NCI-H774 (cell line): ENCODE data around the gene YWHAB.
"Not testable (repeated sequence)": the region's sequence is repeated elsewhere in the genome, so short reads cannot be mapped to it uniquely, and the experiment has no call there.

Source experiments
- DNase-seq: peaks from one replicate; lab custom pipeline; 2025; lab: John Stamatoyannopoulos, UW

YWHAB gene

DNA sequence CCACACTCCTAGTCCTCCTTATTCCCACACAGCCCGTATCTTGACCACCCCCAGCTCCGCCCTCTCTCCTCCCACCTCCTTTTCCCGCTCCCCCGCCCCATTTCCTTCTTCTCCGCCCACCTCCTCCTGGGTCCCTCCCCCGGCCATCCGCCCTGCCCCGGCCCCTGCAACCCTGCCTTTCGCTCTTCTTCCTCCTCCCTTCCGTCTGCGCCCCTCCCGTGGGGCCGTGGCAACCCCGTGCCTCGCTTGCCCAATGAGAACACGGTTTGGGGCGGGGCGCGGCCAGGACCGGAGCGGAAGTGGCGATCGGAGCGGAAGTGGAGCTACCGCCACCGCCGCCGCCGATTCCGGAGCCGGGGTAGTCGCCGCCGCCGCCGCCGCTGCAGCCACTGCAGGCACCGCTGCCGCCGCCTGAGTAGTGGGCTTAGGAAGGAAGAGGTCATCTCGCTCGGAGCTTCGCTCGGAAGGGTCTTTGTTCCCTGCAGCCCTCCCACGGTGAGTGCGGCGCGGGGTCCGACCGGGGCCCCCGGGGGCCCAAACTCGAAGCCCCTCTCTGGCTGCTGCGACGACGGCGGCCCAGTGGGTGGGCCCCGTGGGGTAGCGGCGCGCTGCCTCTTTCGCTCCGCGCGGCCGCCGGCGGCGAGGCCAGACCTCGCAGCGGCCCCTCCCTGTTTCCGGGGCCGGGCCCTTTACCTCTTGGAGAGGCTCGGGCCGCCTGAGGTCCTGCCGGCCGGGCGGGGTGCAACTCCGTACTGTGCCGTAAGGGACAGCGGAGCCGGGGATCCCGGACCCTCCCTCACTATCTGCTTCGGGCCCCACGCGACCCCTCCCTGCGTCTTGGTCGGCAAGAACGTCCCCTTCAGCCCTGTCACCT, at the start of gene YWHAB:
Gene YWHAB (plus strand): TSS at position 314 of the 874 bp plus-strand sequence. CDS start 15,829 bp downstream, outside the sequence.
- peak; percentile 98 for DNase-seq

DNA sequence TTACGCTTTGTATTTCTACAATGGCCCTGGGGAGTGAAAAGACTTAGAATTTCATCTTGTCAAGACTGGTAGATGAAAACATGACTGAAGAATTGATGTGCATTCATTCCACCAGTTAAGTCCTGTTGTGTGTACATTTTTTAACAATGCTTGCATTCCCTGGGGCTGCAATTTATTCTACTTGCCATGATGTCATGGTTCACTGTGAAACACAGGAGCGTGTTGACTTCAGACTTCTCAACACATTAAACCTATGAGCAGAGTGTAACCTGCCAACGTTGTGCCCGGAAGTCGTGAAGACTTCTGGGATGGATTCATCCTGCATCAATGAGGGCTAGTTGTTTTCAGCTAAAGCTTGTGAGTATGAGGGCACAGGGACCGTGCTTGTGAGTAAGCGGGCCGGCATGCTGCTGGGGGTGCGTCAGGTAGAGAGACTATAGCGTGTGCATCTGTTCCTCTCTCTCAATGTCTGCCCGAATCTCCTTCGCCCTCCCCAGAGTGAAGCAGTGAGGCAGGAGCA, 48.8 kb upstream of the YWHAB start:
- DNase-seq: no peak

DNA sequence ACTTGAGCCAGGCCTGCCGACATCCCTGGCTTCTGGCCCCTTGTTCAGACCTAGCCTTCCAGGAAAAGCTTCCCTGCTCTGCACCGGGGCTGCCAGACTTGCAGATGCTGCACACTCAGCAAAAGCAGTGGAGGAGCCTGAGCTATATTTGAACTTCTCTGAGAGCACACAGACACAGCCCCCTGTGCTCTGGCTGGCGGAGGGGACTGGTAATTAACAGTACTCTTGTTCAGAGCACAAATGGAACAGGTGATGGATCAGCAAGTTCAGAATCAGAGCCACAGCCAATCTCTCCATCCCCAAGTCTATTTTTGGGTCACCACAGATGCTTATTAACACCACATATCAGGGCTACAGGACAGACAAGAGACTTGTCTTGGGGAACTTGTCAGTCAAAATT, 47.6 kb upstream of the YWHAB start:
- no peak for DNase-seq

DNA sequence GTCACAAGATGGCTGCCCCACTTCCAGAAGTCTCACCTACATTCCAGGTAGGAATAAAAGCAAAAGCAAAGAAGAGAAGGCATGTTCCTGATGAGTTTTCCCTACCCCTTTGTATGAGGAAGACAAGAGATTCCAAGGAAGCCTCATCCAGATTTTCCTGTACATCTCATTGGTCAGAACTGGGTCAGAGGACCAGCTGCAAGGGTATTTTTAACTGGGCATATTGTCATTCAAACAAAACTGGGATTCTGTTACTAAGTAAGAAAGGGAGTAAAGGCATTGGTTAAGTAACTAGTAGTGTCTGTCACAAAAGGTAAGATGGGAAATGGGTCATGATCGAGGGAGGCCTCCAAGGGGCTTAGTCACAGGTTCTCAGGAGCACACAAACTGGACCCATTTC, 47.0 kb upstream of the YWHAB start:
- DNase-seq: no peak

DNA sequence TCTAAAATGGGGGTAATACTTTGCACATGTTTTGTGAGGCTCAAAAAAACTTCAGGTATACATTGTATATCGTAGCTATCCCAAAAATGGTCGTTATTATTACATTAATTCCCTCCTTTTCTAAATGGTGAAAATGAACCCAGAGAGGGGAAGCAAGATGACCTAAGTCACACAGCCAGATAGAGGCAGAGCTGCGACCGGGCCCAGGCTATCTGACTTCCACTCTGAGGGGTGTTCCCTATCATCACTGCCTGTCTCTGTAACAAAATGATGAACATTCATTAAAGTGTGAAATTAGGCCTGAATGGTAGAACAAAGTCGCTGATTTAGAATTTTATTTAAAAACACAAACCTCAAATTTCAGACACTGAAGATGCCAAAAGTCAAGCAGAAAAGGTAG, 46.0 kb upstream of the YWHAB start:
- DNase-seq: no peak

DNA sequence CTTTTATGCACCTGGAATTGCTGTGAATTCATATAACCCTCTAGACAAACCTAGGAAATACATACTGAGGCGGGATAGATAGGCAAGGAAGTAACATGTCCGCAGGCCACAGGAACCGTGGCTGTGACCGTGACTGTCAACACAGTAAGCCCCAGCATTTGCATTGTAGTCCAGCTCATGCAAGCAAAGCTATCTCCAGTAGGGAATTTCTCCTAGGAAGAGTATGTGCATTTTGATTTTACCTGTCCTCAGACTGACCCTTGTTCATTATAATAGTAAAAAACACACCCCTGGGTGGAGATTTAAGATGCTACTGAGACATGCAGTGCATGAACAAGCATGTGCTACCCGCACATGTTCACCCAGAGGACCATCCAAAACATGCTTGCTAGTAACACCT, 44.7 kb upstream of the YWHAB start:
- DNase-seq: no peak

DNA sequence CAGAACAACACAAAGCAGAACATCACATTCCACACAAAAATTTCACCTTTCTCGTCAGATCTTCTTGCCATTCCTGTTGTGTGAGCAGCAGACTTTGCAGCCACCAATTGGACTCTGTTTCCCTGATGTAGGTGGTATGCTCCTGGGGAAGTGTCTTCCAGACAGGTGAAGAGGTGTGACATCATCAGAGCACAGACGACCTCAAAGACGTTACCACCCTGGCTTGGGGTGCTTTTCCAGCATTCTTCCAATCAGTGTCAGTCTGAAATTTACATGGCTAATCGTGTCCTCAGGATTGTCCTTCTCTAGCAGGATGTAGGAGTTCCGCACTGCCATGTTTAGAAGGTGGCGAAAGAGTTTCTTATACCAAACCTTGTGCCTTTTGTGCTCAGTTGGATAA, 43.5 kb upstream of the YWHAB start:
- DNase-seq: no peak

DNA sequence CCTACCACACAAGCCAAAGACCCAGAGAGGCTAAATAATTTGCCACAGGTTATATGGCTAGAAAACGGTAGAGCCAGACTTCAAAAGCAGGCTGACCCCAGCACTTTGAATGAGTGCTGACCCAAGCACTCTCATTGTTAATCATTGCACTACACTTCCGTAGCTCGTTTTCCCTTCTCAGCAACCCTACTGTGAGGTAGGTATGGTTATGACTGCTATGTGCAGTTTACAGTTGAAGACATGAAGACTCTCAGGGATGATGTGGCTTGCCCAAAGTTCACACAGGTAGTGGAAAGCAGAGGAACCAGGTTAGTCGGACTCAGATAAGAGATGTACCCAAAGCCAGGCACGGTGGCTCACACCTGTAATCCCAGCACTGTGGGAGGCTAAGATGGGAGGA, 41.6 kb upstream of the YWHAB start:
- no peak for DNase-seq

DNA sequence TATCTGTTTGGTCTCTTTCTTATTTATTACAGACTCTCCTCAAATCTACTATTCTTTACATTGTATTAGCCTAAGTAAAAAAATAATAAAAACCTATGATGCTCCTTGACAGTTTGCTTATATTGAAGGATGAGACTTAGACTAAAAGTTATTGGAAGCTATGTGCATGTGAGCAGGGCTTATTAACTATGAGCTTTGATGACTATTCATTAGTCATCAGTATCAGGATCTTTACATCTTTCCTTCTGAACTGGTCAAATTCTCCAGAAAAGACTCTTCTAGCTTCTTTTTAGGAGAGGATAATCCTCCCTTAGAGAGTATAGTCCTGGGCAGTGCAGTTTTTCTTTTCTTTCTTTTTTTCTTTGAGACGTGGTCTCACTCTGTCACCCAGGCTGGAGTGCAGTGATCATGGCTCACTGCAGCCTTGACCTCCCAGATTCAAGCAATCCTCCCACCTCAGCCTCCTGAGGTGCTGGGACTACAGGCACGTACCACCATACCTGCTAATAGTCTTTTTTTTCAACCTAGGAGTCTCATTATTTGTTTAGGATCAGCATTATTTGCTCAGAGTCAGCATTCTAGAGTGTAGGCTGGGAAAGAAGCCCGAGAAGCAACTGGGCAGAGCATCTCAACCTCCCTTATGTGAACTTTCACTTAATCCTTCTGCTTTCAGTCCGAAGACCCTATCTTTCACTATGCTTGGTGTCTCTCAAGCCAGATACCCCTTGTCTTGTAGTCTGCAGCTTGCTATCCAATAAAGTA, 37.1 kb upstream of the YWHAB start:
- DNase-seq: no peak

DNA sequence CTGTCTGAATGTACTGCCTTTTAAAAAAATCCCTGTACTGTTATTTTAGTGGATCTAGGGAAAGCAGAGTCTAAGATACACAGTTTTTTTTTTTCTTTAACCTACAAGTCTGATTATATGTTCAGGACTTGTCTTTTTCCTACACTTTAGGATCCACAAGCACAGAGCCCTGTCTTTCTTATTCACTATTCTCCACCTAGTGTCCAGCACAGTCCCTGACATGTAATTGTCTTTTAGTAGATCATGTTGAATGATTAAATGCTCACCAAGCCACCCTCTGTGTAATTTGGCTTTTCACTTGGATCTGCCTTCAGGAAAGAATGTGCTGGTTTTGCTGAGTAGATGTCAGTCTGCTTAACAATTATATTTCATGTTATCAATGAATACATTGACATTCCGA, 35.8 kb upstream of the YWHAB start:
- no peak for DNase-seq

DNA sequence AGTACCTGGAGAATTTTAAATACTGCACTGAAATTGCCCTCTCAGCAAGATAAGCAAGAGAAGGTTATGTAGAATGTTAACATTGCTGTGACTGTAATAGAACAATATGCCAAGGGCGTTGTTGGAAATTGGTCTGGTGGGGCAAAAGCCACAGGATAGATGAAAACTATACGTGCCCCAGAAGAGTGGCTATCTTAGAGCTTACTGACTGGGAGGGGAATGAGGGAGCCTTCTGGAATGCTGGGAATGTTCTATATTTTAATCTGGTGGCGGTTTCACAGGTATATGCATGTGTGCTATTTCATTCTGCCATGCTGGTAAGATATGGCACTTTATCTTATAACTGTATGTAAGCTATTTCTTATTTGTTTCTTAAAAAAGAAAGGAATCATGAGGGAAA, 35.2 kb upstream of the YWHAB start:
- DNase-seq: no peak

DNA sequence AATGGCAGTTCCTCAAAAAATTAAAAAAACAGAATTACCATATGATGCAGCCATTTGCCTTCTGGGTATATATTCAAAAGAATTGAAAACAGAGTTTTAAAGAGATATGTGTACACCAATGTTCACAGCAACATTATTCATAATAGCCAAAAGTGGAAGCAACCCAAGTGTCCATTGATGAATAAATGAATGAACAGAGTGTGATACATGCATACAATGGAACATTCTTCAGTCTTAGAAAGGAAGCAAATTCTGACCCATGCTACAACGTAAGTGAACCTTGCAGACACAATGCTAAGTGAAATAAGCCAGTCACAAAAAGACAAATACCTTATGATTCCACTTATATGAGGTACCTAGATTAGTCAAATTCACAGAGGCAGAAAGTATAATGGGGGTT, 34.7 kb upstream of the YWHAB start:
- no peak for DNase-seq

DNA sequence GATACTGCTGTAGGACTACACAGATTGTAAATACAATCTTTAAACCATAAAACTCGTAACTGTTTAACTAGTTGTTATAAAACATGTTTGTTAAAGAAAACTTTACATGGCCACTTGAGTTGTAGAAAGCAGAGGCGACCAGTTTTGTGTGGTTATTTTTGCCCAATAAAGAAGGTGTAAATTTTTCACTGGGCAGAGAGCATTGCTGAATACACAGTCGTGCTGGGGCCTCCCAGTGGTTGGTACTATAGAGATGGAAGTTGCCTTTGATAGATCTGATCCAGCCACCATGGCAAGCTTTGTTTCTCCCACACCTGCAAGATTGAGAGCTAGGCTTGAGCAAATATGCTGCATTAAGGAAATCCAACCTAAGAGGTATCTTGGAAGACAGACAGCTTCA, 34.0 kb upstream of the YWHAB start:
- no peak for DNase-seq

DNA sequence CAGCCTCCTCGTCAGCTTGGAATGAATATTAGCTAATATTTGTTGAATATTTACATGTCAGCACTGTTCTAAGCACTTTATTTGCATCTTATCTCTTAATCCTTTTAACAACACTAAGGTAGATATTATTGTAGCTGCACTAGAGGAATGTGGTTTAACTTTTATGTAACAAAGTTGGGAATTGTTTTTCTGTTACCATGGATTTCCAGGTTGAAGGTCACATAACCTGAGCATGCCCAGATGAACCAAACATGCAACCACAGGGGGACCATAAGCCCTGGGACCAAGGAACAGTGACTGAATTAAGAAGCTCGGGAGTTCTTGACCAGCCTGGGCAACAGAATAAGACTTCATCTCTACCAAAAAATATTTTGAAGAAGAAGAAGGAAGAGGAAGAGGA, 29.1 kb upstream of the YWHAB start:
- DNase-seq: no peak

DNA sequence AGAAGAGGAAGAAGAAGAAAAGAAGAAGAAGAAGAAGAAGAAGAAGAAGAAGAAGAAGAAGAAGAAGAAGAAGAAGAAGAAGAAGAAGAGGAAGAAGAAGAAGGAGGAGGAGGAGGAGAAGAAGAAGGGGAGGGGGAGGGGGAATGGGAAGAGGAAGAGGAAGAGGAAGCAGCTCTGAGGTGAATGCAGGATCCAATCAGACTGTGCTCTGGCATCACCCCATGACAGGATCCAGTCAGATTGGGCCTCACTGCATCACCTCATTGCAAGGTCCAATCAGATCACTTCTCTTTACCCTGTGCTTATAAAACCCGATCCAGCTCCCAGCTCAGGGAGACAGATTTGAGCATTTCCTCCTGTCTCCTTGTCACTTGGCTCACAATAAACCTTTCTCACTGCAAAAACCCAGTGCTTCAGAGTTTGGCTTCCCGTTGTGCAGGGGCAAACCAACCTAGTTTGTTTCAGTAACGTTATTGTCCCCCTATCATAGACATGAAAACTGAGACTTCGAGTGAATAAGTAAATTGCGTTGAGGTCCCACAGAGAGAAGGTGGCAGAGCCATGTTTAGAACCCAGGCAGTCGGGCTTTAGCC, 28.6 kb upstream of the YWHAB start:
- no peak for DNase-seq

DNA sequence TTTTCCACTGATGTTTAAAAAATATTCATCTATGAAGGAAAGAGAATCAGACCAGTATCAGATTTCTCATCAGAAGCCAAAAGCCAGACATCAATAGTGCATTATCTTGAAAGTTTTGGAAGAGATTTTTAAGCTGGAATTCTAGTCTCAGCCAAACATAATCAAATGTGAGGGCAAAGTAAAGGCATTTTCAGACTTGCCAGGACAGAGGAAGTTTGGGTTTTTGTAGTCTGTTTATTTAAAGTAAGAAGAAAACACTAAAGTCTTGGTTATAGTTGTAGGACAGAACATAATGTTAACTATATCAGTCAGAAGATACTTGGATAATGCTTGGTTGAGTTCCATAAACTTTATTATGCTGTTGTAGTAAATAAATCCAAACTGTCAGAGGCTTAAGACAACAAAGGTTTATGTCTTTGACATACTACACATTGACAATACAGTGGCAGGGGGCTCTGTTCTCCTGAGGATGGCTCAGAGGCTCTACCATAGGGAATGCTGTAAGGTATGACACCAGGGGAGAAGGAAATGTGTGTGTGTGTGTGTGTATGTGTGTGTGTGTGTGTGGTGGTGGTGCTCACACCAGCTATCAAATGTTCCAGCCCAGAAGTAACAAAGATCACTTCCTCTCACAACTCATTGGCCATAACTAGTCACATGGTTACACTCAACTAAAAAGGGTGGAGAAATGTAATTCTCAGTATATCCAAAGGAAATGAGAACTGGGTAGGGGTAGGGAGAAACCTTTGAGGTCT, 26.7 kb upstream of the YWHAB start:
- DNase-seq: no peak

DNA sequence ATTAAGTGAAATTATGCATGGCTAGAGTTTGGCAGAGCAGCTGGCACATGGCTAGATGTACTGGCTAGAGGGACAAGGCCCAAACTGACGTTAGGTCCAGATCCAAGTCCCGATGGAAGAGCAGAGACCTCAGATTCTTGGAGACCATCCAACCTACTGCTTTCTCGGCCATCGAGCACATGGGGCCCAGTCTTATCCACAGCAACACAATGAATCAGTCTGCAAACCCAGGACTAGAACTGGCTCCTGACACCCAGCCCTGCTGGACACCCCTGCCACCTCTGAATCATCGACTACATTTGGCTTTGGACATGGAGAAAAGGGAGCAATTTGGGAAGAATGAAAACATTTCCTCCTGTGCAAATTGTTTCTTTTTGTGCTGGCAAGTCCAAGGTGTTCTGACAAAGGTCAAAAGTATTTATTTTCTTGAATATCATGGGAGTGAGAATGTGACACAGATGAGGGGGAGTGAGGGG, 23.9 kb upstream of the YWHAB start:
- no peak for DNase-seq

DNA sequence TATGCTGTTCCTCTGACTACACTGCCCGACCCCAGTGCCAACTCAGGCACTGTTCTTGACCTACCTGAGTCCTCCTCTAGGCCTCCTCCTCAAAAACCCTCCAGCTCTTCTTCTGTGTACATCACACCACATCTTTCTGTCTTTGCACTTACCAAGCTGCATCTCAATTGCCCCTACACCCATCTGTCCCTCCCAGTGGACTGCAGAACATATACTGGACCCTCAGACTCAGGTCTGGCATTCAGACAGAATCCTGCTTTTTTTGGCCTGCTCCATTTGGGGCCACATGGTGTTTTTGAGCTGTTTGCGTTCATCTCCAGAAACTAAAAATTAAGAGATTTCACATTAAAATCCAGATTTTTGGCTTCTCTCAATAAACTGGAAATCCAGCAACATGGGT, 23.2 kb upstream of the YWHAB start:
- no peak for DNase-seq

DNA sequence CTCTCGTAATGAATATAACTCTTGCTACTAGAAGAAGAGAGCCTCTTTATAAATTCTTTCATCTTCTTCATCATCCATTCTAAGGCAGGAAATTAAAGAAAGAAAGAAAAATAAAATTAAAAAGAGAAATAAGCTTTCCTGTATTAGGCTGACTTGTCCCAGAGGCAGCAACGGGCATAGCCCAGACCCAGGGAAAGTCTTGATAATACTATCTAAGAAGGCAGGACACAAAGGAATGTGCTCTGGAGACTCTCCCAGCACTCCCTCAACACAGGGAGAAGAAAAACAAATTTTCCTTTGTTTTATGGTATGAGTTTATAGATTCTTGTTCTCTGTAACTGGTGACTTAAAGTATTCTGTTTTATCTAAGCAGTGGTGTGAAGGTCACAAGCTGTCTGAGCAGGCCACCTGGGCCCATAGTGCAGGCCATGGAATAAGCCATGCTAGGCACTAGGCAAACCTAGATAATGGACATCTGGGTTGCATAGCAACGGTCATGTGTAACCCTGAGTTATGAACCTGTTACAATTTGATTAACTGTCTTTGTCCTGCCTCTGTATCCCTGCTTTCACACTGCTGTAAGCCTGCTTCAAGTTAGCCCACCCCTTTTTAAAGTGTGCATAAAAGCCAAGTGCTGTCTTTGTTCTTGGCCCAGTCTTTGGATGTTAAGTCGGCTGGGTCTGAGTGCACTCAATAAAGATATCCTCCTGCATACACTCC, 22.0 kb upstream of the YWHAB start:
- DNase-seq: not testable (repeated sequence)

DNA sequence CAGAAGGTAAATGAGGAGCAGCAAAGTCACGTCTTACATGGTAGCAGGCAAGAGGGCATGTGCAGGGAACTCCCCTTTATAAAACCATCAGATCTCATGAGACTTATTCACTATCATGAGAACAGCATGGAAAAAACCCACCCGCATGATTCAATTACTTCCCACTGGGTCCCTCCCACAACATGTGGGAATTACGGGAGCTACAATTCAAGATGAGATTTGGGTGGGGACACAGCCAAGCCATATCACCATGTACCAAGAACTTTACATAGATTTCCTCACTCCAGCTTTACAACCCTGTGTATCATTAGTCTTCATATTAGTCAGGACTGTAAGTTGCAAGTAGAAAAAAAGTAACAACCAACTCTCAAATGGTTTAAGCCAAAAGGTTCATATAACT, 21.0 kb upstream of the YWHAB start:
- DNase-seq: not testable (repeated sequence)

DNA sequence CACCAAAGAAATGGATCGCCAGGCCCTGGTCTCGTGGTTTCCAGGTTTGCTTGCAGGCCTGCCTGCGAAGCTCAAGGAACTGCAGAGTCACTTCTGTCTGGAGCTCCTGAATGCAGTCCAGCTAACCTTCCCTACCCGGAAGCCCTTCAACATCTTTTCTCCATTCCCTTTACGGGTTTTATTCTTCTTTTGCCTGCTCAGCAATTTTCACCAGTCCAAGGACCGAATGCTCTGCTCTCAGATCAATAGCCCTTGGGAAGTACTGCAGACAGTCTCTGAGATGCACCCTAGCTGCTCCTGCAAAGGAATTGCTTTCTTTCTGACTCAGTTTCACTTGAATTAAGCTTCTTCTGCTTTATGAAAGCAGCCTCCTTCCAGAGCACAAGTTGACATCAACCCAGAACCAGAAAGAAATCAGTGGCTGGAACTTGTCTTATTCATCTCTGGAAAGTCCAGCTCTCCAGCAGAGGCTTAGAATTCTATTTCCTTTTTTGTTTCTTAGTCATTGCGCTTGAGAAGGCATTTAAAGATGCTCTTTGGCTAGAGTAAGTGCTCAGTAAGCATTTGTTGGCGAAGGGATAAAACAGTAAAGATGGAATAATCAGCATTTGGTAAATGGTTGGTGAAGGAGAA, 18.7 kb upstream of the YWHAB start:
- no peak for DNase-seq
